Tibial nerve (tissue), 4 donors: Measurements from ENCODE around the gene CDCA8.

Source experiments
- CTCF ChIP-seq, 5 experiments: fragments of 200-600 bp in 3 of 5; fragments of 450-650 bp in 2 of 5; sonication (generic) in 3 of 5; IDR thresholded peaks; one replicate each; pipeline ENCODE4 v1.5.1; 2016 to 2019; ENCODE audit warnings: antibody characterized with exemption in 5 of 5, mild to moderate bottlenecking in 3 of 5, moderate library complexity in 2 of 5
- EP300 ChIP-seq, 2 donors: sonication (generic); formaldehyde crosslinking; IDR thresholded peaks; one replicate each; pipeline ENCODE4 v1.6.1; 2017; ENCODE audit warnings: antibody characterized with exemption in 2 of 2, mild to moderate bottlenecking in 1 of 2
- POLR2A ChIP-seq, 2 donors: fragments of 450-650 bp; IDR thresholded peaks; one replicate each; pipeline ENCODE4 v1.6.1; 2017; ENCODE audit warnings: antibody characterized with exemption in 2 of 2, mild to moderate bottlenecking in 2 of 2, moderate library complexity in 2 of 2

DNA sequence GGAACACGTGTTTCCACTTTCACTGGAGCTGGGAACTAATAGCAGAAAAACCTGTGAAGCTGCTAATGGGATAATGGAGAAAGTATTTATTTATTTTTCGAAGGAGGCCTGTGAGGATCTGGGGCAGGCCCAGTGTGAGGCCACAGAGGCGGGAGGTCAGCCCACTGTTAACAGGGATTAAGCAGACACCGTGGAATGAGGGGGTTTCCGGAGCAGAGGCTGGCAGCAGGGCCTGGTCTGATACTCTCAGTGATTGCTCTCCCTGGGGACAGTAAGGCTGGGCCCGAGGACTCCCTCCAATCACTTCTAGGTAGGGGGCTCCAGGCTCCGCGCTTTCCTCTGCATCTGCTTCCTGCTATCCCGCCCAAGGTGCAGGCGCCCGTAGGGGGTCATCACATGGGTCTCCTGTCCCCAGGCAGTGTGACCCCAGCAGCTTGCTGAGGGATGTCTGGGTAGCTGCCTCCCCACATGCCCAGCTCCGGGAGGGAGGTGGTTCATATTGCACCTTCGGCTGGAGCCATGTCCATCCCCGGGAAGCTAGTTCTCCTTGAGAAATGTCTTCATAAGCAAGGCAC is 28.8 kb upstream of the CDCA8 start:
- no peak for TF ChIP-seq CTCF (IDR thresholded peaks at IDR 0.05)
- TF ChIP-seq POLR2A (IDR thresholded peaks at IDR 0.05), result no peak
- no peak for TF ChIP-seq EP300 (IDR thresholded peaks at IDR 0.05)
